Omental fat pad (tissue), 4 donors: ENCODE measurements around the gene PRLR. TPM values are rescaled to one million over a fixed set of nuclear protein-coding genes. Genes with fewer than 3 reads are reported as not detected.

ENCODE experiments used
- ATAC-seq: fragments of 150-250 bp; one replicate; pipeline ENCODE4 v1.9.1; 2016; ENCODE audit warnings: mild to moderate bottlenecking, moderate library complexity; ENCODE audit not compliant: low FRiP score
- DNase-seq: peaks from one replicate; pipeline ENCODE4 v3.0.0-alpha.2; 2019; ENCODE audit warnings: low spot score
- CTCF ChIP-seq, 3 donors: fragments of 450-650 bp; IDR thresholded peaks; one replicate each; pipeline ENCODE4 v1.5.1; 2016 to 2017; ENCODE audit warnings: antibody characterized with exemption in 3 of 3, mild to moderate bottlenecking in 3 of 3, moderate library complexity in 2 of 3
- total RNA-seq, 4 donors: library from RNA; depleted of rRNA; stranded (reverse); fragments of >200 nt; gene quantifications; one replicate each; pipeline ENCODE4 v1.1.0, GENCODE V29; 2016

The PRLR gene
- total RNA-seq, 4 donors from 2014 or later, result 0.38 to 2.4 (median 0.90) TPM

DNA sequence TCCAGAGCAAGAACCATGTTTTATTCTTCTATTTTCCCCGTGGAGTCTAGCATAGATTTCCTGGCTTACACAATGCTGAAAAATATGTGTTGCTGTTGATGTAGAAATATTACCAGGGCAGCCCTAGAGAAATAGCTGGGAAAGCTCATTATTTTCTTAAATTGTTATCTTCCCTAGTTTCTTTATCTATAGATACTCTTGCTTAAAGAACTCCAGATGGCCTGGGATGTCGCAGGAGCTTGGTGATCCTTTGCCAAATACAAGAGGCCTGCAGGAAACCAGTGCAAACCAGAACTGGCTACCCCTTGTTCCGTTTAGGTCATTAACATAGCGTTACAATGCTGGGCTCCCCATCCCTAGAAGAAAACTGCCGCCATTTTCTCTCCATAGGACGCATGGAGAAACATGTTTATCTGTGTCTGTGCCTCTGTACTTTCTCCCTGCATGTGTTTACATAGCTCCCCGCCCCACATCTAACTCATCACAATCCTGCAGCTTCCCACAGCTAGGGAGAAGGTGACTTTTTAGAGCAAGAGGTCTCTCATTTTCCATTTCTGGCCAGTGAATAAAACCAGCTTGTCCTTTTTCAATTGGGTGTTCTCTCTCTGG, 6.4 kb downstream of the PRLR start:
- no peak for TF ChIP-seq CTCF (IDR thresholded peaks at IDR 0.05)
- no peak for ATAC-seq
- no peak for DNase-seq

GRCh38 chr5:35220967-35221366, 9.3 kb downstream of the PRLR start:
- no peak for TF ChIP-seq CTCF (IDR thresholded peaks at IDR 0.05)
- ATAC-seq (no peak), DNase-seq (no peak)

DNA sequence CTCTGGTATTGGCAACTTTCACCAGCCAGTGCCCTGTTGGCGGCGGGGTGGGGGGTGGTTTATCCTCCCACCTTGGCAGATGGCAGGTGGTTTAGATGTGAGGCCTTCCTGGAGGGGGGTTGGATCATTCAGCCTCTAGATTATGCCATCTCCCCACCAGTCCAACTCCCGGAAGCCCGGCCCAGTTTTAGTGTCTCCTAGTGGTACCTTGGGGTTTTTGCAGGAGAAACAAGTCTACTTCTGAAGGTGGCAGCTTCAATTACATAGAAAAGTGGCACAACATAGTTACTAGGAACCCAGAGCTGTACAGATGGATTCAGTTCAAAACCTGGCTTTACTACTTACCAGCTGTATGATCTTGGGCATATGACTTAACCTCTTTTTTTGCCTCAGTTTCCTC, 11.3 kb downstream of the PRLR start:
- no peak for TF ChIP-seq CTCF (IDR thresholded peaks at IDR 0.05)
- no peak for ATAC-seq

DNA sequence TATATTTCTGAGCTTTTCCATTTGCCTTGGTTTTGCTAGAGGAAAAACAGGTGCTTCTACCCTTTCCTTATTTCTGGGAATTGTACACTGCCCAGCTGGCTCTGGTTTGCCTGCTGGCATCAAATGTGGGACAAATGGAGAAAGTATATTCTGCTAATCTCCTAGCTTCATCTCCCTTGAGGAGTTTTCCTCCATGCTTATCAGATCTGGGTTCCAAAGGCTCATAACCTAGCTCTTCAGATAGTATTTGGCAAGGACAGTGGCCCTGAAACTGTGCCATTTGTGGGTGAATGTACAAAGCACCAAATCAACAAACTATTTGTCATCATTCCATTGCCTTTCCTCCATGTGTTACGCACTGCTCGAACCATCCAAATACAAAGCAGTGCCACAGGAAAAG, 16.2 kb downstream of the PRLR start:
- no peak for DNase-seq
- no peak for TF ChIP-seq CTCF (IDR thresholded peaks at IDR 0.05)
- no peak for ATAC-seq

More for the DNA sequence above, 11.3 kb downstream of the PRLR start:
- no peak for DNase-seq

DNA sequence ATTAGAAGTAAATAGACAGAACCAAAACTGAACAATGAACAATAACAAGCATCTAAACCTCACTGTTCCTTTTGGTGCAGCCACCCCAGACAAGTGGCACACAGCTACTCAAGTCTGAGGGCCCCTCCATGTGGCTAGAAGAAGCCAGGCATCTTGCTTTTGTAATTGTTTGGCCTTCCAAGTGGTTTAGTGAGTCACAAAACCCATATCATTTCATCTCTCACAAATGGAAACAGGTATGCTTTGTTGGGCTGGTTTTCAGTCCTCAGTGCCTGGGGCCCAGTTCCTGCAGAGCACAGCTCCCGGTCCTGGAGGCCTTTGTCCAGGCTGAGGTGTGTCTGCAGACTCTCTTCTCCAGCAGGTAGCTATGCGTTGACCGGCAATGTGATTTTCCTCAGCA, 16.7 kb downstream of the PRLR start:
- TF ChIP-seq CTCF (IDR thresholded peaks at IDR 0.05), result no peak
- ATAC-seq (no peak), DNase-seq (no peak)

DNA sequence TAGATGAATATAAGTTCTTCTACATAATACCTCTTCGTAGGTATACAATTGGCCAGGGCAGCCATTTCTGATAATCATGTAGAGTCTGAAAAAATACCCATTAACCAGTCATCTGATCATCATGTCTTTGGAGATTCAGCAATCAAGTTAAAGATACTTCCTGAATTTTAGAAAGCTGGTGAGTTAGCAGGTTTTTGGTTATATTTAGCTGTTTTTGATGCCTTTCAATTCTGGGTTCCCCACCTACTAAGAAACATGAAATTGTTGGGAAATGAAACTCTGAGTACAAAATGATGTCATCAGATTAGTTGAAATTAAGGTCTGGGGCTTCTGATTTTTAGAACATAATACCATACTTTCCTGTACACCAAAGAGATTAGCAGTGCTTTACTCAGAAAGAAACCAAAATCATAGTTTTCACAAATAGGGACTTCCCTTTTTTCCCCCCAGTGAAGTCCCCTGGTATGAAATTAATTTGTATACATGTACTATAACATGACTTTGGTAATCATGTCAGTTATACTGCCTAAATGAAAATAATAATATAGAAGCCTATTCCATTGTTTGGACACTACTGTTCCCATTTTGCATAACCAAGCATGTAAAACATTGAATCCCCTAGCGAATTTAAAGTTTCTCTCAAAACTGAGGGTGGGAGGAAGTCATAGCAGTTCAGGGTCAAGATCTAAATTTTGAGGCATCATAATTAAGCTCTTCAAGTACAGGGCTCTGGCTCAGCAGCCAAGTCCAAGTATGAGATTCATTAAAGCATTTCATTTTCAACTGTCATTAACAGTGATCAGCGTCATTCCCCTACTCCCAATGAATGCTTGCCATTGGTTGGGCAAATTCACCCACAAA, 17.9 kb downstream of the PRLR start:
- ATAC-seq, result no peak
- DNase-seq, result no peak
- TF ChIP-seq CTCF (IDR thresholded peaks at IDR 0.05), result no peak

DNA sequence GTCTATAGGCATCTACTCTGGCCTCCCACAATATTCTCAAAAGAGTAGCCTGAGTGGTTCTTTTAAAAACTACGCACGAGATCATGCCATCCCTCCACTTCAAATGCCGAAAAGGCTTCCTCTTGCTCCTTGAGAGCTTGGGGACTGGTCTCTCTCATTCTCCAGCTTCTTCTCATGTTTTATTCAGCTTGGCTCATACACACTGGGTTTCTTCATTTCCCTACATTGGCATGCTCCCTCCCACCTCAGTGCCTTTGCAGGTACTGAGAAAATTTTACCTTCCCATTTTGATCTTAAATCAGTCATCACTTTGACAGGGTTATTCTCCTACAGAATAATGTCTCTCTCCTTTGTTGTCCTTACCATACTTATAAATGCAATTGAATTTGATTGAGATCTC, 20.4 kb downstream of the PRLR start:
- no peak for DNase-seq
- TF ChIP-seq CTCF (IDR thresholded peaks at IDR 0.05), result no peak
- no peak for ATAC-seq
